Measurements from ENCODE around the gene FANCD2. TPM values are rescaled to one million over a fixed set of nuclear protein-coding genes. Genes with fewer than 3 reads are reported as not detected.
"Not testable (repeated sequence)": the region's sequence is repeated elsewhere in the genome, so short reads cannot be mapped to it uniquely, and the experiment has no call there.

Gene FANCD2
- 15.0 TPM for total RNA-seq

DNA sequence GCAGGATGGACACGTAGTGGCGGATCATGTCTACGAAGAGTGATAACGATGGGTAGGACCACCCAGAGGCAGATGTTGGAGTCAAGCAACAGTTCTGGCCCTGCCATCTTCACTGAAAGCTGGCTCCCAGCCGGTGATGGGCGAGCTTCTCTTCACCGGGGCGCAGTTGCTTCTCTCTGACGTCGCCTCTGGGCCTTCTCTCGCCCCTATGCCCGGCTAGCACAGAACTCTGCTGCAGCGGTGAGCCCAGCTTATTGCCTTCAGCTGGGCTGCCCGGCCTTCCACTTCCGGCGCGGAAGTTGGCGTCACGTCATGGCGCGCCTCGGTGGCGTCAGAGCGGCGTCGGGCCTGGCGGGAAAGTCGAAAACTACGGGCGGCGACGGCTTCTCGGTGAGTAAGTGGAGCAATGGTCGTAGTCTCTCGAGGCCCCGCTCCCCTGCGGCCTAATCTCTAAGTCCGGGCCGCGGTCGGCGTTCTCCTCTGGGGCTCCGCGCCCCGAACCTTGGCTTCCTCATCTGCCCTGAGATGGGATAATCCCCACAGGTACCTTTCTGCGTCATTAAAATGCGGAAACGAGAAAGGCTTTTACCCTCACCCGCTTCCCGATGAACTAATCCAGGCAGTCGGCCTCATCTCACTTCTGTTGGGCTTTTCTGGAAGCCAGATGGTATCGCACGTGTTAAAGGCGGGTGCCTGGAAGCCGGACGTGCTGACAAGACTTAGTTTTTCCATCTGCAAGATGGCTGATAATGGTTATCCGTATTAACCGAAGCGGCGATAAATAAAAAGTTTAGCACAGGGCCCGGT, at the start of gene FANCD2:
FANCD2 (plus strand) TSS at position 354 of the 807 bp plus-strand sequence. CDS start 2,221 bp downstream, outside the sequence.
- peak; percentile 42 for DNase-seq

DNA sequence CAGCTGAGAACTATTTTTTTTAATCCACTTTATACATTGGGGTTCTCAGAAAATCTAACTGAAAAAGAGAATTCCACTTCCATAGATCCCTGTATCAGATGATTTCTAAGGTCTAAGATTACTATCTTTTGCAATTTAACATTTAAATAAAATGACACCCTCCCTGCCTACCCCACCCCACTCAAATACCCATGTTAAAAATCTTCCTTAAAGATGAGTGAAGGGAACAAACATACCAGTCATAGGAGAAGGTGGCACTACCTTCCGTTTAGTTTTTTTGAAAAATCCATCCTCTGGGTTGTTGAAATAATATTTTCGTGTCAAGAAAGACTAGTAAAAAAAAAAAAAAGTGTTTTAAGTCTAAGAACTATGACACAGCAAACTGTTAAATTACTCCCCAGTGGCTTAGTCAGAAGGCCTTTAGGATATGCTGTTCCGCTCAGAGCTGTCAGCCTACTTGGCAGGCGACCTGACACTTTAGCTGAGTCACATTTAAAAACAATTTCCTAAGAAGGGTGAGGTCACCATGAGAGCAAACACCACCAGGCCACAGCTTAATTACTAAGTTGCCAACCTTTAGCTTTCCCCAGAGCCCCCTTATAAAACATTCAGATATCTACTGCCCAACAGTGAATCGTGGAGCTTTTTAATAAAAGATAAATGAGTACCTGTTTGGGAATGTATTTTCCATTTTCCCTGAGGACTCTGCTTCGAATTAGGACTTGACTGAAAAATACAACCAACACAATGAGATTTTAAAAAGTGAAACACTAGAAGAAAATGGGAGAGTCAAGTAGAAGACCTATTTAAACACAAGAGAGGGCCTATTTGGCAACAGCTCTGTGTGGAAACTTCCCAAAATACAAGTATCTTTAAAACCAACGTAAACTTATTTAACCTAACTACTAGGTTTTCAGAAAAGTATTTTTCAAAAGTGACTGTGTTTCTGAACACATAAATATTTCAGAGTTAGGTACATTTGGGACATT, 49.2 kb upstream of the FANCD2 start:
- no peak for DNase-seq

DNA sequence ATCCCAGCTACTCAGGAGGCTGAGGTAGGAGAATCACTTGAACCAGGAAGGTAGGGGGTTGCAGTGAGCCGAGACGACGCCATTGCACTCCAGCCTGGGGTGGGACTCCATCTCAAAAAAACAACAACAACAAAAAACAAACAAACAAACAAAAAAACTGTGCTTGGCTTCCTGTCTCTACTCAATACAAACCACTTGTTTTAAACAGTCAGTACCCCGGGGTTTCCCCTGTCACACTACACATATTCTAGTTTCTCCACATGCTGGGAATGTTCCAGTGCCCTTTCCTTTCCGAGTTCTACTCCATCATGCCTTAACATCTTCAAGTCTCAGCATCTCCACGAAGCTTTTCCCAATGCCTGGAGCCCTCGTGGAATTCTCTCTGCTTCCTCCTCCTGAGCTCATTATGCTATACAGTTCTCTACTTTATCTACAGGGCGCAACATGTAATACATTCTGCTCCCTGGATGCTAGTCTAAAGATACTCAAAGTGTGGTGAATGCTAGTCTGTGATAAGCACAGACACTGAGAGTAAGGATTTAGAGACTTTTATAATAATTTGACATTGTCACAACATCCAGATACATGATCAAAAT, 47.4 kb upstream of the FANCD2 start:
- DNase-seq: no peak

DNA sequence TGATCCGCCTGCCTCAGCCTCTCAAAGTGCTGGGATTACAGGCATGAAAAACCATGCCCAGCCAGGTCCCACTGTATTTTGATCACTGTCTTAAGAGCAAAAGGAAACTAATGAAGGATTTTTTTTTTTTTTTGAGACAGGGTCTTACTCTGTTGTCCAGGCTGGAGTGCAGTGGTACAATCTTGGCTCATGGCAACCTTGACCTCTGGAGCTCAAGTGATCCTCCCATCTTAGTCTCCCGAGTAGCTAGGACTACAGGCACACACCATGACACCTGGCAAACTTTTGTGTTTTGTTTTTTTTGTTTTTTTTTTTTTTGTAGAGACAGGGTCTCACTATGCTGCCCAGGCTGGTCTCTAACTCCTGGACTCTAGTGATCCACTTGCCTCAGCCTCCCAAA, 46.0 kb upstream of the FANCD2 start:
- DNase-seq: no peak

DNA sequence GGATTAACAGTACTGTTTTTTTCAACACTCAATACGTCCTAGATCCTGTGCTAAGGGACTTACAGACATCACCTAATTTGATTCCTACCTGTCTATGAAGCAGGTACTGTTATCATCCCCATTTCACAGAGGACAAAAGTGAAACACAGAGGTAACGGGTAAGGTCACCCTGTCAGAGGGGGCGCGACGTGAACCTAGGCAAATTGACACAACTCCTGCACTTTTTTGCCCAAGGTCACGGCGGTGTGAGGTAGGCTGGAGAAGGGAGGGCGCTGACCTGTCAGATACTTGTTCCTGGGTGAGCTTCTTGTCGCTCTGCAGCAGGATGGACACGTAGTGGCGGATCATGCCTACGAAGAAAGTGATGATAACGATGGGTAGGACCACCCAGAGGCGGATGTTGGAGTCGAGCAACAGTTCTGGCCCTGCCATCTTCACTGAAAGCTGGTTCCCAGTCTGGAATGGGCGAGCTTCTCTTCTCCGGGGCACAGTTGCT, 40.0 kb upstream of the FANCD2 start:
- DNase-seq: no peak

DNA sequence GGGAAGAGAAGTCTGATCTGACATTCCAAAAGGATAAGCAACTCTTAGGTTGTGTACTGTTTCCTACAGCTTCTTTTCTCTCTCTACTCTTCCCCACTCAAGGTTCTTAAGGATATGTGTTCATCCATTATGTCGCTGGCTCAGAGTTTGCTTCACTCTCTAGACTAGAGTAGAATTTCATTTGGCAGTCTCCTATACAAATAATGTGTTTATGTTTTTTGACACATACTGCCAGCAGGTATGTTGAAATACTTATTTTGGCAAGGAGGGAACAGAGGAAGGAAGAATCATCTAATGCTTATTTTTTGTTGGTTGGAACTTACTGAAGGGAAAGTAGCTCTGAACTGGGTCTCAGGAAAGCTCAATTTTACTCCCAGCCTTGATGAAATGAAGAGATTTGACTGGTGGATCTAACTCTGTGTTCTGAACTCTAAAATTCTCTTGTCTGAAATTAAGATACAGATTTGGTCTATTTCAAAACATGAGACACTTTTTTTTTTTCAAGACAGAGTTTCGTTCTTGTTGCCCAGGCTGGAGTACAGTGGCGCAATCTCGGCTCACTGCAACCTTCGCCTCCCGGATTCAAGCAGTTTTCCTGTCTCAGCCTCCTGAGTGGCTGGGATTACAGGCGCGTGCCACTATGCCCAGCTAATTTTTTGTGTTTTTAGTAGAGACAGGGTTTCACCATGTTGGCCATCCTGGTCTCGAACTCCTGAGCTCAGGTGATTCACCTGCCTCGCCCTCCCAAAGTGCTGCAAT, 32.0 kb upstream of the FANCD2 start:
- DNase-seq: peak; percentile 13

DNA sequence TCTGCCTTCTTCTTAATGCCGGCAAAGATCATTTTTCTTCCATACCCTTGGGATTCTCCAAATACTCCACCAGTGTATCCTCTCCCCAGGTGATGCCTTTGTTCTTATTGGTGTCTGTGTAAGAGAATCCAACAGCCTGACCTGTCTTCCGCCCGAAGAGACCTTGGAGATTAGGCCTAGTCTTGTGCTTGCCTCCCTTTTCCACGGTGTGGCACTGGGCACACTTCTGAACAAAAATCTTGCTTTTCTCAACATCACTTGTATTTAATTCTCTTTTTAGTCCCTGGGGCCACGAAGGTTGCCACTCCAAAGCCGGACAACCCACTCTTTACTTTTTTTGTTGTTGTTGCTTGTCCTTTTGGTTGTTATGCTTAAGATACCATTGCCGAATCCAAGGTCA, 25.6 kb upstream of the FANCD2 start:
- DNase-seq: no peak

DNA sequence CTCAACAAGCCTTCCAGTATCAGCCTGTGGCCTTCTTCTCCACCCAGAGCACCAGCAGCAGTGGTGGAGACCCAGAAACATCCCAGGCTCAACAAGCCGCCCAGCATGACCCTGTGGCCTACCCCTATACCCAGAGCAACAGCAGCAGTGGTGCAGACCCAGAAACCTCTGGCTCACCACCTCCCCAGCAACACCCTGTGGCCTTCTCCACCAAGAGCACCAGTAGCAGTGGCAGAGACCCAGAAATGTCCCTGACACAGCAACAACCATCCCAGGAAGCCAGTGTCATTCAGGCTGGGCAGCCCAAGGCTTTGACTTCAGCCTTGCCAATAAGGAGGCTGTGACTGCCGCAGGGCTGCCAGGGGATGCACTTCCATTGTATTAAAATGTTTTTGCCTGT, 23.3 kb upstream of the FANCD2 start:
- DNase-seq: no peak

DNA sequence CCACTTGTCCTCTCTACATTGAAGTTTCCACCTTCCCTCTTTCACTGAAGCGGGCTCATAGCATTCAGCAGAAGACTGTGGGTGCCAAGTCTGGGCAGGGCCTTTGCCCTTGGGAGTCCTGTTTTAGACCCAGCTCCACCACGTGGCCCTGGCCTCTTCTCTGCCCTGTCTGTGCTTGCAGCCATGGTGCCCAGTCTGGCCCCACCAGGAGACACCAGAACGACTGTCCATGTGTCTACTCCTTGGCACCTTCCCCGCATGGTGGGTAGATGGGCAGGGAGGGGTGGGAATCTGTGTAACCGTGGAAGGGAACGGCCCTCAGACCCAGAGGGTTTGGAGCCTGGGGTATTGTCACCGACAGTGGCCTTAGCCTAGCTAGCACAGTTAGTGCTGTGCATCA, 21.7 kb upstream of the FANCD2 start:
- no peak for DNase-seq

DNA sequence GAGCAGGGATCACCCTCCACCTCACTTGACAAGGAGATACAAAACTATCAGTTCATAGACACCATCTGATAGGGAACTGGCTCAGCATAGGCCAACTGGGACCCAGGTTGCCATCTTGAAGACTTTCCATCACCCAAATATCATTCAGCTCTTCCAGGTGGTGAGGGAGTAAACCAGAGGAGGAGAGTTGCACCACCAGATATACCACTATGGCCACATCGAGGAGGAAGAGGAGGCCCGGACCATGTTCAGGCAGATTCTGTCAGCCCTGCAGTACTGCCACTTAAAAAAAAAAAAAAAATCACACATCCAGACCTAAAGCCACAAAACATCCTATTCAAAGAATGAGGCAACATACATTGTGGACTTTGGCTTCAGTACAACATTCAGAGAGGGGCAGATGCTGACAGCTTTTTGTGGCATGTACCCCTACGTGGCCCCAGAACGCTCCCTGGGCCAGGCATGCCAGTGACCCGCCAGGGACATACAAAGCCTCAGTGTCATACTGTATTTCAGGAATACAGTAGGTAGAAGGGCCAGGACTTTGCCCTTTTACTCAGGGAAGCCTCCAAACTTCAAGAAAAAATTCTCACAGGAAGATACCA, 21.2 kb upstream of the FANCD2 start:
- DNase-seq: no peak

DNA sequence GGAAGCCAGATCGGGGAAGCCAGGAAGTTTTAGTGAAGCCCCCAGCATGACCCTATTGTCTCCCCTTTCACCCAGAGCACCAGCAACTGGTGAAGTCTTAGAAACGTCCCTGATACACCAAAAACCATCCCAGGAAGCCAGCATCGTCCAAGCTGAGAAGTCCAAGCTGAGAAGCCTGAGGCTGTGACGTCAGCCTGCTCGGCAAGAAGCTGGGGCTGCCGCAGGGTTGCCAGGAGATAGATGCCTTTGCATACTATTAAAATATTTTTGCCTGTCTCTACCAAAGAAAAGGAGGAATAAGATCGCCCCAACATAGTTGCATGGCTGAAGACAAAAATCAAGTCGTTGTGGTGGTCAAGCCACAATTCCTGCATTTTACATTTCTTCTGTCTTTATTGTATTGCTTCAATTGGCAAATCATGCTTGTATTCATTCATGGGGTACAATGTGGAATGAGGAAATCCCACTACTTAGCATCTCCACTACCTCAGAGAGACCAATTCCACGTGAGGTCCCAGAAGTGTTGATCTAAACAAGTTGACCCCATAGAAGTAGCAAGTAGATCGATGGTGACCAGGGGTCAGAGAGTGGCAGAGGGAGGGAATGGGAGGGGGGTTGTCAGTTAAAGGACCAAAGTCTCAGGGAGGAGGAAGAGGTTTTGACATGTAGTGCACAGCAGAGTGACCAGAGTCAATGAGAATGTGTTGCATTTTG, 20.0 kb upstream of the FANCD2 start:
- no peak for DNase-seq

DNA sequence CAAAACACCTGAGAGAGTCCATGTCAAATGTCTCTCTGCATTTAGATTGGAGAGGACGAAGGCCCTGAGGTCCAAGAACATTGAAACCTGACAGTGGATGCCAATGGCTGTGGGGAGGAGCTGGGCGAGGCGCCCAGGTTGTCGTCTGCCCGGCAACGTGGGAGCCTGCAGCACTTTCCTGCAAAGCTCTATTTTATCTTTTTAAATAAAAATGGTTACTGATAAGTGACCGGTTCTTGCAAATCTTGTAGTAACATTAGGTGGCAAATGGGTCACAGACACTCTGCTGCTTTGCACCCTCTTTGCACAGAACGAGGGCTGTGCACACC, 19.5 kb upstream of the FANCD2 start:
- DNase-seq: no peak

DNA sequence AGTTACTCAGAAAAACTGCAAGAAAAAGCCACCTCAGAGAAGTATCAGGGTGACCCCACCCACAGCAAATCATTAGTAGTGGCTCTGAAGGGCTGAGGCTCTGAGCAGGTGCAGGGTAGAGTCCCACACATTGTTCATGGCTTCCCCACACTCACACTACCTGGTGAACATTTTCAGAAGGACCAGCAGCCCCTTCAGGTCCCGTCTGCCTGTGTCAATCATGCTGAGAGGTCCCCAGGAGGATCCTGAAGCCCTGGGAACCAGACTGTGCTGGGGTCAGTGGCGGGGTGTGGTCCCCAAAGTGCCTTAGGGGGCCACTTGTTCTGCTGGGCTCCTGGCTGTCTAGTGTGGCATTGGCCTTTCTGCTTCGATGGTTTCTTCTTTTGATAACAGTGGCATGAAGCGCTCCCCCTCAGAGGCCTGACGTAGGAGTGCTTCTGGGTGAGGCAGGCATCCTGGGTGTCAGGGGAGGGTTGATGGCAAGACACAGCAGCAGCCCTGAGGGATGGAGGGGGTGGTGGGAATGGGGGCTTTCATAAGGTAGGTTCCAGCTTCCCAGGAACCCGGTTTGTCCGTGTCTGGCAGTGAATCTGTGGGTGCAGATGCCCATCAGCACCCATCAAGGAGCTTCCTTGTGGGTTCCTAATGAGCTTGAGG, 19.0 kb upstream of the FANCD2 start:
- DNase-seq: no peak

DNA sequence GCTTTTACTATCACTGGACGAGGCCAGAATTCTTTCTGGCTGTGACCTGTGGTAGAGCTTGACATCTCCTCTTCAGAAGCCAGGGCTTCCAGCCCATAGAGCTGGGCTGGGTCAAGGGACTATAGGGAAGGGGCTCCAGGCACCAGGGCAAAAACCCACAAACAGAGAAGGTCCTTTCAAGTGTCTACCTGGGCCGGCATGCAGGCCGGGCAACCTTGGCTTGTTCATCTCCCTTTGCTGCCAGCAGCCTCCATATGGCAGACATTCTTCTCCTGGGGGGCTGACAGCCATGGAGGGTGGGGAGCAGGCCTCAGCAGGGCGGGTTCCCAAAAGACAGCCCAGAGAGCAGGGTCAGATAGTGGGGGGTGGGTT, 18.0 kb upstream of the FANCD2 start:
- DNase-seq: not testable (repeated sequence)

DNA sequence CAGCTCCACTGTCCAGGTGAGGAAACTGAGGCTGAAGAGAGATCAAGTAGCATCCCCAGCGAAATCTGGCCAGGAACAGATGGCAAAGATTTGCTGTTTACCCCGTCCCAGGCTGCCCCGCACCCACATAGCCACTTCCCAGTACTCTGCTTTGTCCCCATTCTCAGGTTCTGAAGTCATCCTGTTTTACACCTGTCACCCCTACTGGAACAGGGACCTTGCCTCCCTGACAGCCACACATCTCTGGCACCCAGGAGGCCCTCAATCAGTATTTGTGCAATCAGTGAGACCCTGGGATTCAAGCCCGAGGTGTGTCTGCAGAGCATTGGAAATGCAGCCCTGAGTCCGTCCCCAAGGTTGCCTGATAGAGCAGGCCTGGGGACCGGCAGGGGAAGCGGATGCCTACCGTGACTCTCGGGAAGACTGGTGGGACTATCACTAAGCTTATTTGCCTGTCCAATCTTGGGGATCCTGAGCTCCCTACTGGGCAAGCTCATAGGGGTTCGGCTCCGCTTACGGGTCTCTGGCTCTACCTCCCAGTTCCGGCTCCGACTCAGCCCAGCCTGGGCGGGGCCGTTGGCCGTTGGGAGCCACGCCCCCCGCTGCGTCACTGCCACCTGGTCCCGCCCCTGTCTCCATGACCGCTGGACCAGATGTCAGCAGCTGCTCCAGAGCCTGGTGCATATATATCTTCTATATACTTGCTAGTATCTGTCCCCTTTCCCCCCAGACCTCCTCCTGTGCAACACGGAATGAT, 17.5 kb upstream of the FANCD2 start:
- peak; percentile 27 for DNase-seq

DNA sequence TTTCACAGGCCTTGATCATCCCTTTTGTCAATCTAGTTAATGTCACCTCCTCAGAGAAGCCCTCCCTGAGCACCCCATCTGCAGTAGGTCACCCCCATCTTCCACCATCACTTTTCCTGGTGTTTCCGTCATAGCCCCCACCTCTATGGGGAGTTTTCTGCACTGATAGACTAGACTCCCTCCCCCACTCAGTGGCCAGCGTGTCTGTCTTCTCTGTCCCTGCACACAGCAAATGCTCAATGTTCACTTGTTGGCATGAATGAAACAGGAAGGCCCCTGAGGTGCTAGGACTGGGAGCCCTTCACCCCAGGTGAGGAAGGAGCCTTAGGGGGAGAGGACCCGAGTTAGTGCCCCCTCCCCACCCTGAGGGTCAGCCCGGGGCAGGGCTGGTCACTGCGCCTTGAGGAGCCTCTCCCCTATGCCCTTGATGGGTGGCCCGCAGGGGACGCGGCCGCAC, 15.8 kb upstream of the FANCD2 start:
- DNase-seq: no peak

DNA sequence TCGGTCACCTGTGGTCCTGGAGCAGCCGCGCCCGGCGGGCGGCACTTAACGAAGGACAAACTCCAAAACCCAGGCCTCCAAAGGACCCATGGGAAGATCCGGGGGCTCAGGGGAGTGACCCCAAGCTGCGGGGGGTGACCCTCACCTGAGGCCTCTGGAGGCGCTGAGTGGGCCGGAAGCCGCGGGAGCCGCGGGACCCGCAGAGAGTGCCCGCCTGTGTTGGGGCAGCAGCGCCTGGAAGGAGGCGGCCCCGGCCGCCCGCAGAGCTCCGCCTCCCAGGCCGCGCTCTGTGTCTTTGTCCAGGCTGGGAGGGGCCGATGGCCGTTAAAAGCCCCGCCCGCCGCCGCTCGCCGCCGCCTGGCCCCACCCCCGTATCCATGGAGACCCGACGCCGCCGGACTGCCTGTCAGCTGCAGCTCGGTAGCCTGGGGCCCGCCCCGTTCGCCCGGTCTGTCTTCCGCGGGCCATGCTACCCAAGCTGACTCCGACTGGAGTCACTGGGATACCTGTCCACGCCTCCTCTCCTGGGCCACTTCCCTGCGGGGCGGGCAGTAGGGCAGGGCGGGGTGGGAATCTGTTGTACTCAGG, 15.3 kb upstream of the FANCD2 start:
- DNase-seq: peak; percentile 79

DNA sequence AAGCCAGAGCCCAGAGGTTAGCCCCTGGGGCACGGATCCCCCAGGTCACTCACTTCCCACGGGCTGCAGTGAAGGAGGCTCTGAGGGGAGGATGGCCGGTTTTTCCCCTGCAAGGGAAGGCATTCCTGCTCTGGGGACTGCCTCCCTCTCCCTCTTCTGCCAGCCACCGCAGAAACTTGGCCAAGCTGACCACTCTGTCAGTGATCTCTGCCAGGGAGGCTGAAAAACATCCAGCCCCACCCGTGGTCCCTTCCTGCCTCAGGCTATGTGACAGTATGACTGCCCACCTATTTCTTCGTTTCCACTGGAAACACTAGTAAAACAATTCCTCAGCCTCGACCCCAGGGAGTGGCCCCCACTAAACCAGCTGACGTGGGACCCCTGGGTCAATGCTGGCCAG, 14.6 kb upstream of the FANCD2 start:
- DNase-seq: no peak

DNA sequence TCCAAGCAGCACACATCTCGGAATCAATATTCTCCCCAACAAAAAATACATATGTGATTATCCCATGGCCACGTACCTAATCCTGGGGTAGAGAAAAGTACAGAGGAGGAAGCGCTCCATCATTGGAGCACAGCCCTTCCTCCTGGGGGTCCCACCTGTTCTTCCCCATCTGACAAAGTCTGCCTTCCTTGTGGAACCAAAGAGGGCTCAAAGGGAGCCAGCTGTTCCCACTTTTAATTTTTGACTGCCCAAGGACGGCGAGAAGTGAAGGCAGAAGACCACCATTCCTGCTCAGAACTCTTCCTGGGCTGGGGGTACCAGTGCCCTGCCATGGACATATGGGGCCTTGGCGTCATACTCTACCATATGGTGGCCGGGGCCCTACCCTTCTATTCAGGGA, 14.1 kb upstream of the FANCD2 start:
- DNase-seq: no peak
